PFSK-1 (cell line): Measurements from ENCODE around the gene CNGA2.

ENCODE experiments used
- FOXP2 ChIP-seq: optimal IDR thresholded peaks from 2 replicates; pipeline ENCODE3; 2011; ENCODE audit warnings: borderline replicate concordance, control low read depth, inconsistent platforms; ENCODE audit not compliant: insufficient read depth; ENCODE audit errors: extremely low read length, extremely low read depth
- POLR2AphosphoS5 ChIP-seq: IDR thresholded peaks from 2 replicates; pipeline ENCODE4 v1.6.1; 2012; ENCODE audit warnings: low read depth, mild to moderate bottlenecking, control low read depth, low read length, moderate library complexity
- SIN3A ChIP-seq: IDR thresholded peaks from 2 replicates; pipeline ENCODE4 v1.6.1; 2012; ENCODE audit warnings: mild to moderate bottlenecking, low read length, moderate library complexity, borderline replicate concordance; ENCODE audit not compliant: insufficient read depth
- TAF1 ChIP-seq: IDR thresholded peaks from 2 replicates; pipeline ENCODE4 v1.6.1; 2012; ENCODE audit warnings: low read length, control low read depth, borderline replicate concordance; ENCODE audit not compliant: insufficient read depth
- TF ChIP-seq, protein P1 (sequence below), 2 experiments: IDR thresholded peaks; 2 replicates each; pipeline versions ENCODE4 v1.6.1 to v1.8.0; 2011 to 2012; ENCODE audit warnings: low read depth in 2 of 2, low read length in 2 of 2, control low read depth in 1 of 2, inconsistent platforms in 1 of 2, mild to moderate bottlenecking in 1 of 2, moderate library complexity in 1 of 2; ENCODE audit not compliant: insufficient read depth in 1 of 2

The CNGA2 gene

DNA sequence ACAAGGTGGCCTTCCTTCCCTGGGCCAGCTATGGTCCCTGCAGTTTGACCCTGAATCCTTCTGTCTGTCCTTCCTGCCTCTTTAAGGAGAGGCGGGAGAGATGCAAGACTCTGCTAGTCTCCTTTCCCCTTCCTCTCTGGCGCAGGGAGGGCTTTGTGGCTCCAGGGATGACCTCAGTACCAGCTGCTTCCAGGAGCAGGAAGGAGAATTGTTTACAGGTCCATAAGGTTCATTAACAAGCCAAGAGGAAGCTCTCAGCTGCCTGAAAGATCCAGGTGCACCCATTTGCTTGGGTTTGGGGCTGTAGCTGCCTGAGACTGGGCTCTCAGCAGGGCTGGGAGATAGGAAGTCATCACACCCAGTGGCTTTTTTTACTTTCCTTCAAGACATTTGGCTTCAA, 22.8 kb upstream of the CNGA2 start:
- TF ChIP-seq POLR2AphosphoS5 (no peak), FOXP2 (no peak), SIN3A (no peak), TAF1 (no peak)
- TF ChIP-seq, protein P1, sequence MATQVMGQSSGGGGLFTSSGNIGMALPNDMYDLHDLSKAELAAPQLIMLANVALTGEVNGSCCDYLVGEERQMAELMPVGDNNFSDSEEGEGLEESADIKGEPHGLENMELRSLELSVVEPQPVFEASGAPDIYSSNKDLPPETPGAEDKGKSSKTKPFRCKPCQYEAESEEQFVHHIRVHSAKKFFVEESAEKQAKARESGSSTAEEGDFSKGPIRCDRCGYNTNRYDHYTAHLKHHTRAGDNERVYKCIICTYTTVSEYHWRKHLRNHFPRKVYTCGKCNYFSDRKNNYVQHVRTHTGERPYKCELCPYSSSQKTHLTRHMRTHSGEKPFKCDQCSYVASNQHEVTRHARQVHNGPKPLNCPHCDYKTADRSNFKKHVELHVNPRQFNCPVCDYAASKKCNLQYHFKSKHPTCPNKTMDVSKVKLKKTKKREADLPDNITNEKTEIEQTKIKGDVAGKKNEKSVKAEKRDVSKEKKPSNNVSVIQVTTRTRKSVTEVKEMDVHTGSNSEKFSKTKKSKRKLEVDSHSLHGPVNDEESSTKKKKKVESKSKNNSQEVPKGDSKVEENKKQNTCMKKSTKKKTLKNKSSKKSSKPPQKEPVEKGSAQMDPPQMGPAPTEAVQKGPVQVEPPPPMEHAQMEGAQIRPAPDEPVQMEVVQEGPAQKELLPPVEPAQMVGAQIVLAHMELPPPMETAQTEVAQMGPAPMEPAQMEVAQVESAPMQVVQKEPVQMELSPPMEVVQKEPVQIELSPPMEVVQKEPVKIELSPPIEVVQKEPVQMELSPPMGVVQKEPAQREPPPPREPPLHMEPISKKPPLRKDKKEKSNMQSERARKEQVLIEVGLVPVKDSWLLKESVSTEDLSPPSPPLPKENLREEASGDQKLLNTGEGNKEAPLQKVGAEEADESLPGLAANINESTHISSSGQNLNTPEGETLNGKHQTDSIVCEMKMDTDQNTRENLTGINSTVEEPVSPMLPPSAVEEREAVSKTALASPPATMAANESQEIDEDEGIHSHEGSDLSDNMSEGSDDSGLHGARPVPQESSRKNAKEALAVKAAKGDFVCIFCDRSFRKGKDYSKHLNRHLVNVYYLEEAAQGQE (IDR thresholded peaks at IDR 0.05; ENCODE audit: insufficient read depth in 1 of 2, low read depth in 2 of 2, low read length in 2 of 2), result no peak

DNA sequence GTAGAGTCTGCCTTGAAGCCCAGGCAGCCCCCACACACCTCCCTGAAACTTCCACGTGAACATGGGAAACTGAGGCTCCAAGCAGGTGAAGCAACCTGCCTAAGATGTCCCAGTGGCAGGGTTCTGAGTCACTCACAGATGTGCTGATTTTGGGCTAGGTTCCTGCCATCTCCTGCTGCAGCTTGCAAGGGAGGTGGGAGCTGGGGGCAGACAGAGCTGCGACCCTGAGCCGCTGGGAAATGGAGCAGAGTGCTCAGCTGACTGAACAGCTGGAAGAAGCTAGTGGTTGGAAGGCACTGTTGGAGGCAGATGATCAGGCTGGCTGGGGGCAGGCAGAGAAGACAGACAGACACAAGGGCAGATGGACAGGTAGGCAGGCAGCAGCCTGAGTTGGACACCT, 22.3 kb upstream of the CNGA2 start:
- TF ChIP-seq, protein P1 (IDR thresholded peaks at IDR 0.05; ENCODE audit: insufficient read depth in 1 of 2, low read depth in 2 of 2, low read length in 2 of 2), result no peak
- TF ChIP-seq SIN3A (no peak), FOXP2 (no peak), TAF1 (no peak)

DNA sequence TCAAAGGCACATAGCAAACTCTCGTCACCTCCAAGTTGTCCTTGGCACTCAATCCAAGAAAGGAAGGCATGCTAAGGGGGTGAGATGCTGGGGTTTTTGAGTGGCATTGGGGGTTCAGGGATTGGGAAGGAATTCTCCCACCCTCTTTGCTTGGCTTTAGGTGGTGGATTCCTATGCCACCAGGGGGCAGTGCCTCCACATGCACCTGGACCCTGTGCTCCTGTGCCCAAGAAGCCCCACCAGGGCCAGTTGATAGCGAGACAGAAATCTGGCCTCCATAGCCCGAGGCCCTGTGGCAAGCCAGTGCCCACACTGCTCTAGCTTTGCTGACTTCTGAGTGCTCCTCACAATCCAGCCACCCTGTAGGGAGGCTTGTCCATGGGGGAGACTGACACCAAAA, 20.7 kb upstream of the CNGA2 start:
- TF ChIP-seq SIN3A (no peak), POLR2AphosphoS5 (no peak), FOXP2 (no peak), TAF1 (no peak)
- TF ChIP-seq, protein P1 (IDR thresholded peaks at IDR 0.05; ENCODE audit: insufficient read depth in 1 of 2, low read depth in 2 of 2, low read length in 2 of 2), result no peak

DNA sequence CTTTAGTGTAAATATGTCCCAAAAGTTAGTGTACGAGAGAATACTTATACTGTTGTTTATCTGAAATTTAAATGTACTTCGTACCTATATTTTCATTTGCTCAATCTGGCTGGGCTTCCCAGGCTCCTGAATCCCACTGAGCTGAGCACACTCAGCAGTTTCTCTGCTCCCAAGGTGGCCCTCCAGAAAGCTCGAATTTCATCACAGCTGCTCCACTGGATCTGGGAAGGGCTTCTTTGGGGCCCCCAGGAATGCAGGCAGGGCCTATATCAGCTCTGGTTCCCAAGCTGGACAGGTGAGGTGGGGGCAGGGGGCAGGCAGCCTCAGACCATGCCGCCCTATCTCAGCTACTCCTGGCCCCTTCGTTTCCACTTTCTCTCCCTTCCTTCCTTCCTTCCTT, 20.2 kb upstream of the CNGA2 start:
- no peak for TF ChIP-seq FOXP2
- TF ChIP-seq SIN3A, result no peak

DNA sequence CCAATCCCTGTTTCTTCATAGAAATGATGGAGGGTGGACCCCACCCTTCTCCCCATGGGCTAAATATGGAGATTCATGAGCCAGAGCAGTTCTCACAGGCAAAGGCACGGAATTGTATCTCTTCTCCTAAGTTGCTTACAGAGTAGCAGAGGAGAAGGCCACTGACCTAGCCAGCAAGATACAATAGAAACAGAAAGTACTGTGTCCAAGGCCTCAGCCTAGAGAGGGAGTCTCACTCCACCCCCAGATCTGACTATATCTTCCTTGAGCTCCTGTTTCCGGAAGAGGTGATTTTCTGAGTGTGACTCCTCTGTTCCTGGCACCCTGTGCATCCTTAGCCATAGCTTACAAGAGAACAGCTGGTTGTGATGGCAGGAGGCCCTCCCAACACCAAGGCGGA, 18.8 kb upstream of the CNGA2 start, which contains the start of gene FATE1:
FATE1 (plus strand) TSS at position 284 of the 400 bp plus-strand sequence; CDS start at position 369, 85 bp downstream.
- TF ChIP-seq, protein P1 (IDR thresholded peaks at IDR 0.05; ENCODE audit: insufficient read depth in 1 of 2, low read depth in 2 of 2, low read length in 2 of 2), result no peak
- TF ChIP-seq SIN3A (no peak), POLR2AphosphoS5 (no peak), FOXP2 (no peak), TAF1 (no peak)
